Measurements from ENCODE around the gene RFESD.

RFESD gene

DNA sequence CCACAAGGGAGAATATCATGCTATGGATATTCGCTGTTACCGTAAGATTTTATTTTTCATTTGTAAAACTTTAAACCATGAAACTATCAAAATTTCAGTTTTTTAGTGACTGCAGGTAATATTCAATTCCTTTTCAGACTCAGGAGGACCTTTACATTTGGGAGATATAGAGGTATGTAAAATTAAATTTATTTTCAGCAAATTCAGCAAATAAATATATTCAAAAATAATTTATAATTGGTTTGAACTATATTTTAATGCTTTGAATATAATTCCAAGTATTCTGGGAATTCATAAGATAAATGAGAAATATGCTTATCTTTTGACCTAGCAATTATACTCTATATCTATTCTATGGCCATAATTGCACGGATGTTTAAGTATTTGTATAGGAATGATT is 7.6 kb downstream of the RFESD start:
- Histone ChIP-seq H3K27ac (ENCODE audit: poor library complexity, severe bottlenecking) (no peak overlapping the region), H3K36me3 (ENCODE audit: low read depth) (no peaks in the 10 kb centered on the region), H3K27me3 (ENCODE audit: insufficient read depth, poor library complexity, severe bottlenecking) (no peaks in the 10 kb centered on the region), H3K9me3 (ENCODE audit: severe bottlenecking) (no peaks in the 10 kb centered on the region), H3K4me3 (ENCODE audit: severe bottlenecking) (no peak overlapping the region), H3K4me1 (ENCODE audit: insufficient read depth, poor library complexity, severe bottlenecking) (no peaks in the 10 kb centered on the region)
- TF ChIP-seq, protein P1, sequence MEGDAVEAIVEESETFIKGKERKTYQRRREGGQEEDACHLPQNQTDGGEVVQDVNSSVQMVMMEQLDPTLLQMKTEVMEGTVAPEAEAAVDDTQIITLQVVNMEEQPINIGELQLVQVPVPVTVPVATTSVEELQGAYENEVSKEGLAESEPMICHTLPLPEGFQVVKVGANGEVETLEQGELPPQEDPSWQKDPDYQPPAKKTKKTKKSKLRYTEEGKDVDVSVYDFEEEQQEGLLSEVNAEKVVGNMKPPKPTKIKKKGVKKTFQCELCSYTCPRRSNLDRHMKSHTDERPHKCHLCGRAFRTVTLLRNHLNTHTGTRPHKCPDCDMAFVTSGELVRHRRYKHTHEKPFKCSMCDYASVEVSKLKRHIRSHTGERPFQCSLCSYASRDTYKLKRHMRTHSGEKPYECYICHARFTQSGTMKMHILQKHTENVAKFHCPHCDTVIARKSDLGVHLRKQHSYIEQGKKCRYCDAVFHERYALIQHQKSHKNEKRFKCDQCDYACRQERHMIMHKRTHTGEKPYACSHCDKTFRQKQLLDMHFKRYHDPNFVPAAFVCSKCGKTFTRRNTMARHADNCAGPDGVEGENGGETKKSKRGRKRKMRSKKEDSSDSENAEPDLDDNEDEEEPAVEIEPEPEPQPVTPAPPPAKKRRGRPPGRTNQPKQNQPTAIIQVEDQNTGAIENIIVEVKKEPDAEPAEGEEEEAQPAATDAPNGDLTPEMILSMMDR (IDR thresholded peaks at IDR 0.05; ENCODE audit: poor library complexity, severe bottlenecking), result no peak
- DNase-seq (ENCODE audit: low spot score), result no peak
- ATAC-seq (ENCODE audit: low read depth), result no peak

DNA sequence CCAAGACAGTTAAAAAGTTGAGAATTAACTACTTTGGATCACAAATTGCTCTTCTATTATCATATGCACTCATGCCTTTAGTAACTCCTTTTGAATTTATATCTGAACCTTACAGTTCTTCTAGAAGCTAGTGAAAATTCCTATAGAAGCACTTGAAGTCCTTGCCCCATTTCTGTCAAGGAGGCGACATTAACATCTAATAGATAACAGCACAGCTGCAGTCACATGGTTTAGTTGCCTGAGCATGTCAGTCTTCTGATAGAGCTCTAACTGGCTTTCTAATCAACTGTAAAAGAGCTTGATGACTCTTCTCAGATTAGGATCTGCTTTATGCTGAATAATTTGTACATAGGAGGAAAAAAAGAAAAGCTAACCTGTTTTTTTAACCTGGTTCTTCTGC is 9.0 kb downstream of the RFESD start:
- Histone ChIP-seq H3K36me3 (ENCODE audit: low read depth) (no peaks in the 10 kb centered on the region), H3K4me1 (ENCODE audit: insufficient read depth, poor library complexity, severe bottlenecking) (no peaks in the 10 kb centered on the region), H3K4me3 (ENCODE audit: severe bottlenecking) (no peak overlapping the region), H3K9me3 (ENCODE audit: severe bottlenecking) (no peaks in the 10 kb centered on the region), H3K27ac (ENCODE audit: poor library complexity, severe bottlenecking) (no peak overlapping the region), H3K27me3 (ENCODE audit: insufficient read depth, poor library complexity, severe bottlenecking) (no peaks in the 10 kb centered on the region)
- DNase-seq (ENCODE audit: low spot score) (no peak), ATAC-seq (ENCODE audit: low read depth) (no peak)
- TF ChIP-seq, protein P1 (IDR thresholded peaks at IDR 0.05; ENCODE audit: poor library complexity, severe bottlenecking), result no peak

DNA sequence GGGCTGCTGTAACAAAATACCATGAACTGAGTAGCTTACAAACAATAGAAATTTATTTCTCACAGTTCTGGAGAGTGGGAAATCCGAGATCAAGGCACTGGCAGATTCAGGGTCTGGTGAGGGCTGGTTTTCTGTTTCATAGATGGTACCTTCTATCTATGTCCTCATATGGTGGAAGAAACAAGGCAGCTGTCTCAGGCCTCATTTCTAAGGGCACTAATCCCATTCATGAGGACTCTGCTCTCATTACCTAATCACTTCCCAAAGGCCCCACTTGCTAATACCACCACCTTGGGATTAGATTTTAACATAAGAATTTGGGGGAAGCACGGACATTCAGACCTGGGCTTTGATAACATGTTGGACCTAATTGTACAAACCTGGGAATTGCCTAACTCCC is 13.5 kb downstream of the RFESD start:
- no peaks in the 10 kb centered on the region for H3K4me1 ChIP-seq (ENCODE audit: insufficient read depth, poor library complexity, severe bottlenecking)
- TF ChIP-seq, protein P1 (IDR thresholded peaks at IDR 0.05; ENCODE audit: poor library complexity, severe bottlenecking), result no peak

DNA sequence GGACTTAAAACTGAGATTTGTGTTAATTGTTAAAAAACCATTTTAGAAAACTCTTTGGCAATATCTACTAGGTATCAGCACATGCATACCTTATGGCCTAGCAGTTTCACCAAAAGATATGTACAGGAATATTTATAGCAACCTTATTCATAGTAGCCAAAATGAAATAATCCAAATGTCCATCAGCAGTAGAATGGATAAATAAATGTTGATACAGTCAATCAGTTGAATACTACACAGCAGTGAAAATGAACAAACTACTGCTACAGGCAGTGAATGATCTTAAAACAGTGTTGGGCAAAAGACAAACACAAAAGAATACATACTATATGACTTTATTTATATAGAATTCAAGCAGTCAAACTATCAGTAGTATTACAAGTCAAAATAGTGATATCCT is 16.4 kb downstream of the RFESD start:
- ATAC-seq (ENCODE audit: low read depth), result no peak
- H3K36me3 ChIP-seq (ENCODE audit: low read depth), result no peaks in the 10 kb centered on the region

More for the DNA sequence above, 13.5 kb downstream of the RFESD start:
- DNase-seq (ENCODE audit: low spot score), result no peak
- H3K4me3 ChIP-seq (ENCODE audit: severe bottlenecking), result no peak overlapping the region
- H3K9me3 ChIP-seq (ENCODE audit: severe bottlenecking), result no peaks in the 10 kb centered on the region
- no peaks in the 10 kb centered on the region for H3K36me3 ChIP-seq (ENCODE audit: low read depth)
- ATAC-seq (ENCODE audit: low read depth), result no peak
- no peak overlapping the region for H3K27ac ChIP-seq (ENCODE audit: poor library complexity, severe bottlenecking)
- no peaks in the 10 kb centered on the region for H3K27me3 ChIP-seq (ENCODE audit: insufficient read depth, poor library complexity, severe bottlenecking)

DNA sequence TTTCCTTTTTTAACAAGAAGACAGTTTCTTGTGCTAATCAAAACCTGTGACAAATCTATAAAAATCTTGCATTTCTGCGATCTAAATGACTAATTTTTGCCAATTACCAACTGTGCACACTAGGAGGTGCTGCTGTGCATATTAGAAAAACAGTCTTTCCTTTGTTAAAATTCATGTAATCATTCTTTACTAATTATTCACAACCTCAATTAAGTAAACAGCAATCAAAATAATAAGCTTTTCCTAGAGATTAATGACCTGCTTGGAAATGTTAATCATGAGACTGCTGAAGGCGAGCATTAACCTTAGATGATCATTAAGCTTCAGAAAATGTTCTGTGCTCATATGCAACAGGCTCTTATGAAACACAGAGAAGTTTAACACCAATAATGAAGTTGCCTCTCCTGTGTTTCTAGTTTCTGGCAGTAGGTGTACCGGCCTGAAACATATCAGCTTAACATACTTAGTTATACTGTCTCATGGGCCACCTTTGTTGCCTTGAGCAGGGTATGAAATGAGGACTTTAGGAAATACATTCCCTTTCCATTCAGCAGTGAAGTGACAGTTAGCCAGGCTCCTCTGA is 17.7 kb downstream of the RFESD start:
- TF ChIP-seq, protein P1 (IDR thresholded peaks at IDR 0.05; ENCODE audit: poor library complexity, severe bottlenecking), result peak; percentile 99
- DNase-seq (ENCODE audit: low spot score) (no peak), ATAC-seq (ENCODE audit: low read depth) (peak; percentile 36; the same call in 1 of the 3 replicates)
- H3K9me3 ChIP-seq (ENCODE audit: severe bottlenecking), result no peaks in the 10 kb centered on the region
- no peaks in the 10 kb centered on the region for H3K27me3 ChIP-seq (ENCODE audit: insufficient read depth, poor library complexity, severe bottlenecking)
- H3K27ac ChIP-seq (ENCODE audit: poor library complexity, severe bottlenecking), result no peak overlapping the region
- no peak overlapping the region for H3K4me3 ChIP-seq (ENCODE audit: severe bottlenecking)
- no peaks in the 10 kb centered on the region for H3K36me3 ChIP-seq (ENCODE audit: low read depth)
- peaks cover 8% of the 10 kb centered on the region for H3K4me1 ChIP-seq (ENCODE audit: insufficient read depth, poor library complexity, severe bottlenecking)

More for the DNA sequence above, 16.4 kb downstream of the RFESD start:
- Histone ChIP-seq H3K4me3 (ENCODE audit: severe bottlenecking) (no peak overlapping the region), H3K4me1 (ENCODE audit: insufficient read depth, poor library complexity, severe bottlenecking) (no peaks in the 10 kb centered on the region), H3K9me3 (ENCODE audit: severe bottlenecking) (no peaks in the 10 kb centered on the region), H3K27ac (ENCODE audit: poor library complexity, severe bottlenecking) (no peak overlapping the region), H3K27me3 (ENCODE audit: insufficient read depth, poor library complexity, severe bottlenecking) (no peaks in the 10 kb centered on the region)
- no peak for DNase-seq (ENCODE audit: low spot score)
- TF ChIP-seq, protein P1 (IDR thresholded peaks at IDR 0.05; ENCODE audit: poor library complexity, severe bottlenecking), result no peak

Measured in RWPE2 (cell line).